ENCODE results near the gene TMEM150B. TPM values are rescaled to one million over a fixed set of nuclear protein-coding genes. Genes with fewer than 3 reads are reported as not detected.

Gene TMEM150B
- total RNA-seq, 1 experiment from 2014 or later: not detected

DNA sequence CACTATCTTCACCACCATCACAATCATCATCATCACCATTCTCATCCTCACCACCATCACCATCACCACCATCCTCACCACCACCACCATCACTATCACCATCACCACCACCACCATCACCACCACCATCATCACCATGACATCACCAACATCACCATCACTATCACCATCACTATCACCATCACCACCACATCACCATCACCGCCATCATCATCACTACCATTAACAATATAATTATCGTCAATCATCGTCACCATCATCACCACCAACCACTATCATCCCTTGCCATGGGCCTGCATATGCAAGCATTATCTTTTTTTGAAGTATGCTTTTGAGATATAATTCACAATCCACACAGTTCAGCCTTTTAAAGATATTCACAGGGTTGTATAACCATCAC lies 58.7 kb downstream of the TMEM150B start:
- Histone ChIP-seq H3K36me3 (ENCODE audit: control insufficient read depth in 1 of 2, insufficient read depth in 2 of 2, low read length in 2 of 2) (peaks cover 0 to 4% of the 10 kb centered on the region in 2 experiments; a peak in 1 of 4 replicates), H3K9me2 (ENCODE audit: insufficient read depth) (no peaks in the 10 kb centered on the region), H3K4me2 (ENCODE audit: low read length) (no peak overlapping the region), H3K9ac (ENCODE audit: low read length) (no peak overlapping the region), H3K27me3 (ENCODE audit: insufficient read depth, low read length) (no peaks in the 10 kb centered on the region), H3K27ac (ENCODE audit: low read depth, low read length) (no peak overlapping the region), H3K4me3 (replicated peaks in 1 of 2; ENCODE audit: low read depth in 1 of 2, low read length in 2 of 2) (no peak overlapping the region), H2AFZ (ENCODE audit: low read depth, low read length, poor library complexity, severe bottlenecking) (no peak overlapping the region), H3K9me3 (ENCODE audit: control insufficient read depth in 1 of 2, insufficient read depth in 1 of 2, low read depth in 1 of 2, low read length in 2 of 2) (no peaks in the 10 kb centered on the region), H3K79me2 (ENCODE audit: insufficient read depth, low read length) (no peaks in the 10 kb centered on the region), H3K4me1 (ENCODE audit: control insufficient read depth in 1 of 2, insufficient read depth in 2 of 2, low read length in 2 of 2) (no peaks in the 10 kb centered on the region), H4K20me1 (ENCODE audit: insufficient read depth) (no peaks in the 10 kb centered on the region)
- intact Hi-C loops (cut with micrococcal nuclease): no loop called here
- ChIA-PET CTCF (no interaction called here), RAD21 (ENCODE audit: low non-redundant PET in 1 of 2, low total read pairs in 2 of 2, uncharacterized antibody in 2 of 2, unreplicated experiment in 2 of 2) (no interaction called here), POLR2A (no interaction called here)
- DNase-seq (ENCODE audit: low read depth, low spot score): no peak
- BruUV-seq (replicated peaks): no TSS peak
- no peak for TF ChIP-seq EZH2 (IDR thresholded peaks at IDR 0.05)
- TF ChIP-seq, protein P1, sequence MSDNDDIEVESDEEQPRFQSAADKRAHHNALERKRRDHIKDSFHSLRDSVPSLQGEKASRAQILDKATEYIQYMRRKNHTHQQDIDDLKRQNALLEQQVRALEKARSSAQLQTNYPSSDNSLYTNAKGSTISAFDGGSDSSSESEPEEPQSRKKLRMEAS (IDR thresholded peaks at IDR 0.05): no peak
- TF ChIP-seq SP1 (IDR thresholded peaks at IDR 0.05; ENCODE audit: low read depth): no peak
- ATAC-seq: no peak

DNA sequence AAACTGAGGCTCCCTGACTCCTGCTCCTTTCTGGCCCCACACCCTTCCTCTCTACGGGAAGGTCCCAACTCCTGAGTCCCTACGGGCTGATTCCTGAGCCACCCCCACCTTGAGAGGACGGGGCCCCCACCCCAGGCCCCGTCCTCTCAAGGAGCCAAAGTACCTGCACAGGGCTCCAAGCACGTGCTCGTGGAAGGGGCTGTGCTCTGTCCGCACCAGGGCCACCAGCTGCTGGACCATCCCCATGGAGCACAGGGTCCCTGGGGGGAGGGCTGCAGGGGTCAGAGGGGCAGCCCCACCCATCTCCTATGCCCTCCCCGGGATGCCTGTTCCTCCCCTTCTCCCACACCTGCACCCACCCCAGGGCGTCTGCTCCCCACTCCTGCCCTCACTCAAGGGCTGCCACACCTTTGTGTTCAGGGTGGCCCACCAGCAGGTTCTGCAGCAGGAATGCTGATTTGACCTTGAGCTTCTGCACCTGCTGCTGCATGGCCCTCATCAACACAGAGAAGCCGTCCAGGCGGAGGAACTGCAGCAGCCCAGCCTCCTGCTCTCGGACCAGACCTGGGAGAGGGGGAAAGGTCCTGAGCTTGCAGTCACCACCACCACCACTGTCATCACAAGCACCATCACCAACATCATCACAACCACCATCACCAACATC lies 59.3 kb downstream of the TMEM150B start:
- BruUV-seq (replicated peaks): no TSS peak
- H3K4me3 ChIP-seq (replicated peaks in 1 of 2; ENCODE audit: low read depth in 1 of 2, low read length in 2 of 2): no peak overlapping the region
- CTCF ChIA-PET: no interaction called here
- ATAC-seq (no peak), DNase-seq (ENCODE audit: low read depth, low spot score) (no peak)
- no peak overlapping the region for H3K9ac ChIP-seq (ENCODE audit: low read length)
- no peaks in the 10 kb centered on the region for H3K79me2 ChIP-seq (ENCODE audit: insufficient read depth, low read length)
- H4K20me1 ChIP-seq (ENCODE audit: insufficient read depth): no peaks in the 10 kb centered on the region
- intact Hi-C loops (cut with micrococcal nuclease): no loop called here
- no peak overlapping the region for H3K27ac ChIP-seq (ENCODE audit: low read depth, low read length)
- no peaks in the 10 kb centered on the region for H3K27me3 ChIP-seq (ENCODE audit: insufficient read depth, low read length)
- no peaks in the 10 kb centered on the region for H3K9me3 ChIP-seq (ENCODE audit: control insufficient read depth in 1 of 2, insufficient read depth in 1 of 2, low read depth in 1 of 2, low read length in 2 of 2)
- H2AFZ ChIP-seq (ENCODE audit: low read depth, low read length, poor library complexity, severe bottlenecking): no peak overlapping the region
- RAD21 ChIA-PET (ENCODE audit: low non-redundant PET in 1 of 2, low total read pairs in 2 of 2, uncharacterized antibody in 2 of 2, unreplicated experiment in 2 of 2): no interaction called here
- H3K36me3 ChIP-seq (ENCODE audit: control insufficient read depth in 1 of 2, insufficient read depth in 2 of 2, low read length in 2 of 2): peaks cover 0 to 4% of the 10 kb centered on the region in 2 experiments; a peak in 1 of 4 replicates
- no peak overlapping the region for H3K4me2 ChIP-seq (ENCODE audit: low read length)
- no peaks in the 10 kb centered on the region for H3K4me1 ChIP-seq (ENCODE audit: control insufficient read depth in 1 of 2, insufficient read depth in 2 of 2, low read length in 2 of 2)
- H3K9me2 ChIP-seq (ENCODE audit: insufficient read depth): no peaks in the 10 kb centered on the region
- POLR2A ChIA-PET: no interaction called here
- TF ChIP-seq RAD21 (IDR thresholded peaks at IDR 0.05; ENCODE audit: low read depth) (no peak), EZH2phosphoT487 (IDR thresholded peaks at IDR 0.05; ENCODE audit: borderline replicate concordance) (no peak), ZFX (IDR thresholded peaks at IDR 0.05) (no peak), SRF (IDR thresholded peaks at IDR 0.05; ENCODE audit: low read depth) (no peak), EGR1 (IDR thresholded peaks at IDR 0.05; ENCODE audit: low read depth) (no peak), CBX3 (IDR thresholded peaks at IDR 0.05; ENCODE audit: low read depth) (no peak), YY1 (IDR thresholded peaks at IDR 0.05; ENCODE audit: extremely low read depth, insufficient replicate concordance, low read depth, low read length) (no peak), FOSL1 (IDR thresholded peaks at IDR 0.05; ENCODE audit: low read depth) (no peak), CEBPB (IDR thresholded peaks at IDR 0.05; ENCODE audit: low read depth) (no peak), ELF1 (IDR thresholded peaks at IDR 0.05; ENCODE audit: borderline replicate concordance, low read depth) (no peak), SIN3A (IDR thresholded peaks at IDR 0.05; ENCODE audit: low read depth) (no peak), POLR2AphosphoS5 (IDR thresholded peaks at IDR 0.05; ENCODE audit: low read depth, low read length) (no peak), TCF7L2 (IDR thresholded peaks at IDR 0.05; ENCODE audit: borderline replicate concordance, extremely low read depth, insufficient read depth, insufficient read length) (no peak)
- TF ChIP-seq, protein P1 (IDR thresholded peaks at IDR 0.05): no peak
- TF ChIP-seq, protein P2, sequence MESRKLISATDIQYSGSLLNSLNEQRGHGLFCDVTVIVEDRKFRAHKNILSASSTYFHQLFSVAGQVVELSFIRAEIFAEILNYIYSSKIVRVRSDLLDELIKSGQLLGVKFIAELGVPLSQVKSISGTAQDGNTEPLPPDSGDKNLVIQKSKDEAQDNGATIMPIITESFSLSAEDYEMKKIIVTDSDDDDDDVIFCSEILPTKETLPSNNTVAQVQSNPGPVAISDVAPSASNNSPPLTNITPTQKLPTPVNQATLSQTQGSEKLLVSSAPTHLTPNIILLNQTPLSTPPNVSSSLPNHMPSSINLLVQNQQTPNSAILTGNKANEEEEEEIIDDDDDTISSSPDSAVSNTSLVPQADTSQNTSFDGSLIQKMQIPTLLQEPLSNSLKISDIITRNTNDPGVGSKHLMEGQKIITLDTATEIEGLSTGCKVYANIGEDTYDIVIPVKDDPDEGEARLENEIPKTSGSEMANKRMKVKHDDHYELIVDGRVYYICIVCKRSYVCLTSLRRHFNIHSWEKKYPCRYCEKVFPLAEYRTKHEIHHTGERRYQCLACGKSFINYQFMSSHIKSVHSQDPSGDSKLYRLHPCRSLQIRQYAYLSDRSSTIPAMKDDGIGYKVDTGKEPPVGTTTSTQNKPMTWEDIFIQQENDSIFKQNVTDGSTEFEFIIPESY (IDR thresholded peaks at IDR 0.05; ENCODE audit: extremely low read depth, insufficient replicate concordance, low read length): no peak
- TF ChIP-seq, protein P3, sequence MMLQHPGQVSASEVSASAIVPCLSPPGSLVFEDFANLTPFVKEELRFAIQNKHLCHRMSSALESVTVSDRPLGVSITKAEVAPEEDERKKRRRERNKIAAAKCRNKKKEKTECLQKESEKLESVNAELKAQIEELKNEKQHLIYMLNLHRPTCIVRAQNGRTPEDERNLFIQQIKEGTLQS (IDR thresholded peaks at IDR 0.05): no peak

Measured in HCT116 (cell line).